Subcutaneous abdominal adipose tissue (tissue), 5 donors: ENCODE results near the gene TSPAN18.

ENCODE experiments used
- H3K27ac ChIP-seq: one replicate; pipeline ENCODE4 v1.7.0; 2013; ENCODE audit warnings: low read depth, mild to moderate bottlenecking, inconsistent platforms, low read length, moderate library complexity
- H3K27me3 ChIP-seq, 5 donors: one replicate each; pipeline ENCODE4 v1.7.0; 2013; ENCODE audit warnings: low read length in 5 of 5, inconsistent platforms in 1 of 5; ENCODE audit not compliant: control insufficient read depth in 5 of 5, insufficient read depth in 4 of 5
- H3K36me3 ChIP-seq, 5 donors: one replicate each; pipeline ENCODE4 v1.7.0; 2013; ENCODE audit warnings: low read length in 5 of 5; ENCODE audit not compliant: control insufficient read depth in 5 of 5, insufficient read depth in 5 of 5
- H3K4me1 ChIP-seq, 5 donors: one replicate each; pipeline ENCODE4 v1.7.0; 2013; ENCODE audit warnings: low read length in 5 of 5, mild to moderate bottlenecking in 3 of 5, moderate library complexity in 1 of 5; ENCODE audit not compliant: control insufficient read depth in 5 of 5, insufficient read depth in 5 of 5
- H3K4me3 ChIP-seq, 5 donors: one replicate each; pipeline ENCODE4 v1.7.0; 2013; ENCODE audit warnings: low read length in 5 of 5, low read depth in 1 of 5
- H3K9ac ChIP-seq, 5 donors: one replicate each; pipeline ENCODE4 v1.7.0; 2013; ENCODE audit warnings: low read length in 5 of 5, mild to moderate bottlenecking in 4 of 5, moderate library complexity in 3 of 5
- H3K9me3 ChIP-seq, 5 donors: one replicate each; pipeline ENCODE4 v1.7.0; 2013; ENCODE audit warnings: low read length in 5 of 5; ENCODE audit not compliant: control insufficient read depth in 5 of 5
- donor health status: healthy.
- donor health status: healthy.
- donor health status: healthy.
- donor health status: healthy.
- donor health status: healthy.

Gene TSPAN18

DNA sequence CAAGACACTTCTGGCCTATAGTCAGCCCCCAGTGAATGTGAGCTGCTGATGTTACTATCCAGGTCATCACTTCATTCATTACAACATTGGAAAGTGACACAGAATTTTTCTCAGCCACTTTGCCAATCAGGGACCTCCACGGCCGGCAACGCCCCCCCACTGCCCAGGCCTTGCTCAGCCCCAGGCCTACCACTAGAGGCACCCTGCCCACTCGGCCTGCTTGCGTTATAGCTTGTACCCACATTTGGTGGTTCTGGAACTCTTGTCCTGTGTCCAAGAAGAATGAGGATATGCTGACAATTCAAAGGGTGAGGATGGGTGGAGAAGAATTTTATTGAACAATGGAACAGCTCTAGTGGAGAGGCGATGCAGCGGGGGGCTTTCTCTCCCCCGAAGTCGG is 96.2 kb downstream of the TSPAN18 start:
- H3K27me3 ChIP-seq: no peaks in the 10 kb centered on the region

DNA sequence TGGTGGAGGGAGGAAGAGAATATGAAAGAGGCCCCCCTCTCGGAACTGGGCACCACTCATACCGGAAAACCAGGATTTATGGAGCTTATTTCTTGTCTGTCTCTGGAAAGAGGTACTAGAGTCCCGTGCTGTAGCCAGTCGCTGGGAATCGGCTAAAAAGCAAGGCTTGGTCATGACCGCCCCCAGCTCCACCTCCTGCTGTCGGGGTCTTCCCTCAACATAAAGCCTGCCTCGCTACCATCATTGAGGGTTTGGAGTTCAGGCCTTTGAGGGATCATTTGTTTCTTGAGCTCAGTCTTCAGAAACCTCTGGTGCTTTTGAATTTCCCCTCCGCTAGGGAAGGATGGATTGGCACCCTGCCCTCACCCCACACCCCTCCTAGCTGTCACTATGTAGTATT is 97.1 kb downstream of the TSPAN18 start:
- Histone ChIP-seq H3K27me3 (no peaks in the 10 kb centered on the region), H3K9ac (no peak overlapping the region), H3K4me1 (peaks cover 0 to 29% (median 0%) of the 10 kb centered on the region in 5 donors), H3K27ac (peak overlapping the region; percentile 38), H3K36me3 (no peaks in the 10 kb centered on the region), H3K9me3 (peaks cover 0 to 4% (median 0%) of the 10 kb centered on the region in 5 donors), H3K4me3 (no peak overlapping the region)

More for the DNA sequence above, 96.2 kb downstream of the TSPAN18 start:
- no peak overlapping the region for H3K9ac ChIP-seq
- H3K27ac ChIP-seq: no peak overlapping the region
- H3K36me3 ChIP-seq: no peaks in the 10 kb centered on the region
- peaks cover 0 to 4% (median 0%) of the 10 kb centered on the region in 5 donors for H3K9me3 ChIP-seq
- no peak overlapping the region for H3K4me3 ChIP-seq
- H3K4me1 ChIP-seq: peaks cover 0 to 38% (median 0%) of the 10 kb centered on the region in 5 donors

DNA sequence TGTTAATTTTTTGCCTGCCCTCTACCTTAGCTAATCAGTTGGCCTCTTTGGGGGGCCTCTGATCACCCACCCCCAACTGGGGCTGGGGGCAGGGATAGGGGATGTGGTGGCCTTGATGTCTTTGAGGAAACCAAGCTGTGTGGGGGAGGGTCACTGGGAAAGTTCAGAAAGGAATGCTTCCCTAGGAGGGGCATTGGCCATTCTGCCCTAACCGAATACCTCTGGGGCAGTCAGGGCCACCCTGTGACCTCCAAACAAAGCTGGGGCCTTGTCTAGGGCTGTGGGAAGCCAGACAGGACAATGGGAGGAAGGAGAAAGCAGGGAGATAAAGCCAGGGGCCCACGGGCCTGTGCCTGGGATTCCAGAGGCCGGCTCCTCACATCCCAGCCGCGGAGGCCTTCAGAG is 97.5 kb downstream of the TSPAN18 start:
- H3K4me1 ChIP-seq: peaks cover 0 to 25% (median 0%) of the 10 kb centered on the region in 5 donors
- H3K4me3 ChIP-seq: no peak overlapping the region
- H3K27ac ChIP-seq: peak overlapping the region; percentile 38
- H3K36me3 ChIP-seq: no peaks in the 10 kb centered on the region
- no peak overlapping the region for H3K9ac ChIP-seq
- H3K9me3 ChIP-seq: peaks cover 0 to 4% (median 0%) of the 10 kb centered on the region in 5 donors
- no peaks in the 10 kb centered on the region for H3K27me3 ChIP-seq

DNA sequence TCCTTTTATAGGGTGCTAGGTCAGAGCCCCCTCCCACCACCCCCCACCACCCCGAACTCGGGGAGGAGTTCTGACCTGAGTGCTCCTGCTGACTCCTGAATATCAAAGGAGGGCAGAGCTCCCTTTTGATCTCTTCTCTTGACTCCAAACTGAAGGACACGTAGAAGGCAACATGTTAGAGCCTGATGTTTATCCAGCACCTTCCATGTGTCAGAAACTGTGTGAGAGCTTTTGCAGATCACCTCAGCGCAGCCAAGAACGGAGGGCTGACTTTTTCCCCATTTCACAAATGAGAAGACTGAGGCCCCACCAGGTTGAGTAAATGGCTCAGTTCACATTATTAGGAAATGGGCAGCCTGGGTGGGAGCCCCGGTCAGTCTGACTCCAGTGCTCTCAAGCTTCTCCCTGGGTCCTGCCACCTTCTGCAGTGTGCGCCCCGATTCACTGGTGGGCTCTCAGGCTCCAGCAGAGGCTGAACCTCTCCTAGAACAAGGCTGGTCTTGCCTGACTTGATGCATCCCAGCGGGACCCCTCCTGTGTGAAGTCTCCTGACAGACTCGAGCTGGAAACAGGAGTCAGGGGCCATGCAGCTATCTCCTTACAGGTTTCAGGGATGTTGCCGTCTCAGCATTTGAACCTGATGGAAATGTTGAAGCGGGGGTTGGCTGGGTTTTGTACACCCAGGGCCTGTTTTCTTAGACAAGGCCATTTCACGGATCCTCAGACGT is 98.5 kb downstream of the TSPAN18 start:
- H3K9ac ChIP-seq: no peak overlapping the region
- no peaks in the 10 kb centered on the region for H3K27me3 ChIP-seq
- peak overlapping the region; percentile 38 for H3K27ac ChIP-seq

DNA sequence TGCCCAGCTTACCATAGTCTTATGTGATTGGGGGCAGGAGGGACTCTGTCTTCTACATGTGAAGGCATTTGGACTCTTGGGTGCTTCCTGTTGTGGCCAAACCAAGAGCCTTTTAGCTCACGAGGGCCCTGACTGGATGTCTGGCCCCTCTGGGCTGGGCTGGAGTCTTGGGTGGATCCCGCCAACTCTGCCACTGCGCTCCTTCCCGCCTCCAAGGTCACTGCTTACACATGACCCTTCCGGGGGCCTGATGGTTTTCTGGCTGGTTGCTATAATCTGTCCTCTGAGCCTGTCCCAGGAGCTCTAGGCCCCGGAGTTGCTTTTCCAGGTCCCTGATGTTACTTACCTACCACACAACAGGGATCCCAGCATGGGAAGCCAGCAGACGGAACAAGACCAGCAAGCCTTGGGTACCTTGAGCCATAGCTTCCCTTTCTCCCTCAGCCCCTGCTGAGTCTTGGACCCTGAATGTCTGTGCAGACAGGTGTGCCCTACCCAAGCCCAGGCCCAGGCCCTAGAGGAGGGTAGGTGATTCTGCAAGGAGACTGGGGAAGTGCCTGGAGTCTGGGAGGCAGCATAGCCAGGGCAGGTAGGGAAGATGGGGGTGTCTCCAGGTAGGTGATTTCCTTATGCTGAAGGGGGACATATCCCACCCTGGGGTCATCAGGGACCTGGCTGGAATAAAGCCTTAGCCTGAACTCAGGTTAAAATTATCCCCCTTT is 100.3 kb downstream of the TSPAN18 start:
- Histone ChIP-seq H3K4me3 (no peak overlapping the region), H3K36me3 (no peaks in the 10 kb centered on the region), H3K27me3 (no peaks in the 10 kb centered on the region), H3K9me3 (peaks cover 0 to 4% (median 0%) of the 10 kb centered on the region in 5 donors), H3K4me1 (peaks cover 0 to 25% (median 0%) of the 10 kb centered on the region in 5 donors), H3K27ac (no peak overlapping the region), H3K9ac (no peak overlapping the region)

More for the DNA sequence above, 98.5 kb downstream of the TSPAN18 start:
- peaks cover 0 to 4% (median 0%) of the 10 kb centered on the region in 5 donors for H3K9me3 ChIP-seq
- H3K4me1 ChIP-seq: peaks cover 0 to 25% (median 0%) of the 10 kb centered on the region in 5 donors
- H3K4me3 ChIP-seq: no peak overlapping the region
- no peaks in the 10 kb centered on the region for H3K36me3 ChIP-seq

DNA sequence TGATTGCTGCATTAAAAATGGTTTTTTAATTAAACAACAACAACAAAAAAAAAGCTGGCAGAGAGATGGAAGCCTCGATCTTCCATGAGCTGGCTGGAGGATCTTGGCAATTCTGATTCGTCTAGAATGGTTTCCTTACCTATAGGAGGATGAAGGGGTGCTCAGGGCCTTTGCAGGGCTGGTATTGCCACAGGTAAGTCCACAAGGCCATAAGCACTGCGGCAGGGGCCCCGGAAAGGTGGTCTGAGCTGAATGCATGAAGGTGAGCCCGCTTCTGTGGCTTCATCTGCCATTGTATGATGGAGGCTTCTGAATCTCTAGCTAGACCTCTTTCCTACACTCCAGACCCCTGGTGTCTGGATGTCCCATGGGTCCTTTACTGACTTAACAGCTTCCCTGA is 101.5 kb downstream of the TSPAN18 start:
- no peaks in the 10 kb centered on the region for H3K36me3 ChIP-seq
- no peak overlapping the region for H3K9ac ChIP-seq
- H3K27me3 ChIP-seq: peaks cover 0 to 6% (median 0%) of the 10 kb centered on the region in 5 donors
- H3K27ac ChIP-seq: no peak overlapping the region
- no peak overlapping the region for H3K4me3 ChIP-seq
- no peaks in the 10 kb centered on the region for H3K9me3 ChIP-seq
- peaks cover 0 to 35% (median 0%) of the 10 kb centered on the region in 5 donors for H3K4me1 ChIP-seq

DNA sequence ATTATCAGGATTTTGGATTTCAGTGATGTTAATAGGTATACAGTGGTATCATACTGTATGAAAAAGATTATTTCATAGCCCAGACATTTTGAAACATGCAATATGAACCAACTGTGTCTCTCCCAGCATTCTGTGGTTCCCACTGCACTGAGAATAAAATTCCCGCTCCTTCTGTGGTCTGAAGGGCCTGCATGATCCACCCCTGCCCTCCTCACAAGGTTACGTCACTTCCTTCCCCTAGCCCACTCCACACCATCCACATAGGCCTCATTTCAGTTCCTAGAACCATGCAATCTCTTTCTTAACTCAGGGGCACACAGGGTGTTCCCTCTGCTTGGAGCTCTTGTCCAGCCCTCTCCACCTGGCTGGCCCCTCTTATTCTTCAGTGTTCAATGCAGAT is 103.1 kb downstream of the TSPAN18 start:
- Histone ChIP-seq H3K27ac (no peak overlapping the region), H3K36me3 (no peaks in the 10 kb centered on the region), H3K27me3 (peaks cover 0 to 6% (median 0%) of the 10 kb centered on the region in 5 donors), H3K9ac (no peak overlapping the region), H3K9me3 (no peaks in the 10 kb centered on the region), H3K4me3 (no peak overlapping the region), H3K4me1 (peaks cover 0 to 37% (median 3%) of the 10 kb centered on the region in 5 donors)

DNA sequence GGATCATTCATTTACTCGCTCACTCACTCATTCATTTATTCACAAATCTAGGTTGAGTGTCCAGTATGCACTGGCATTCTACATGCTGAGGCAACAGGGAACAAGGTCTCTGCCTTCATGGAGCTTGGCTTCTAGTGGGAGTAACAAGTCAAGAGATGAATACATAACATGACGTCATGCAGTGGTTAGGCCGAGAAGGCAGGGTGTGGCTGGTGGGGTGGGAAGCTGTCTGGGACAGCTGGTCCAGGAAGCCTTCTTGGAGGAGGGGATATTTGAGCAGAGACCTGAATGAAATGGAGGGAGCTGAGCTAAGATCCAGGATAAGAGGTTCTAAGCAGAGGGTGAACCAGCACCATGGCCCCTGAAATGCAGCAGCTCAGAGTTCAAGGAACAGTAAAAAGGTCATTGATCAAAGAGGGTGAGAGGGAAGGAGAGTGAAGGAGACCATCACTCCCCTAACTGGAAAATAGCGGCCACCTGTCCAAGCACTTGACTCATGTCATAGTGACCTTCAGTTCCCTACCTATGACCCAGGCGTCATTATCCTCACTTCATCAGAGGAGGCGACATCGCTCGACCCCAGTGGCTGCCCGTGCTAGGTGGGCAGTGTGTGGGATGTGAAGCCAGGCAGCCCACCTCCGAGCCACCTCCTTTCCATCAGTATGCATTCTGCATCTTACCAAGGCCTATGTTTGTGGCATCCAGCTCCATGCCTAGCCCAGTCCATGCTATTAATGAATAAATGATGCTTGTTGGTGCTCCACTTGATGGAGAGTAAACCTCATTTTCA is 105.0 kb downstream of the TSPAN18 start:
- H3K4me1 ChIP-seq: peaks cover 0 to 44% (median 3%) of the 10 kb centered on the region in 5 donors
- H3K9ac ChIP-seq: no peak overlapping the region
- no peaks in the 10 kb centered on the region for H3K36me3 ChIP-seq
- no peak overlapping the region for H3K27ac ChIP-seq
- H3K27me3 ChIP-seq: peaks cover 0 to 6% (median 0%) of the 10 kb centered on the region in 5 donors
- H3K9me3 ChIP-seq: no peaks in the 10 kb centered on the region
- H3K4me3 ChIP-seq: no peak overlapping the region

DNA sequence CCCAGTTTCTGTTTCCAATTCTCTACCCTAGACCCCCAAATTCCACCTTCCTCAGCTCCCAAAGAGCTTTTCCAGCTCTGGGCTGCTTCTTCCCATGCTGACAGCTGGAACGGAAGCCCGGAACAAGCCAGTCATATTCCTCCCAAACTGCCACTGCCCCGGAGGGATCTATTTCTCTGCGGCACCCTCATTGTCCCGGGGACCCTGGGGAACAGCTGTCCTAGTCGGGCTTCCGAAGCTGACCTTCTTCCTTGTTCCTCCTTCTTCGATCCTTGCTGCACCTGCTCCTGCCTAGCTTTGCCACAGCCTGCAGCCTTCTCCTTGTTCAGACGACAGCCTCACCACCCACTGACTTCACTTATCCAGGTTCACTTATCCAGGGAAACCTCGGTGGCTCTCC is 105.7 kb downstream of the TSPAN18 start:
- H3K27me3 ChIP-seq: peaks cover 0 to 6% (median 0%) of the 10 kb centered on the region in 5 donors
- H3K27ac ChIP-seq: no peak overlapping the region
- H3K4me3 ChIP-seq: no peak overlapping the region
- no peak overlapping the region for H3K9ac ChIP-seq
- no peaks in the 10 kb centered on the region for H3K36me3 ChIP-seq
- no peaks in the 10 kb centered on the region for H3K9me3 ChIP-seq
- H3K4me1 ChIP-seq: peaks cover 0 to 38% (median 3%) of the 10 kb centered on the region in 5 donors
